Osteocyte (in vitro differentiated cells): ENCODE data around the gene ELF5. TPM values are rescaled to one million over a fixed set of nuclear protein-coding genes. Genes with fewer than 3 reads are reported as not detected.

Source experiments
- DNase-seq: peaks from one replicate; pipeline ENCODE4 v3.0.0; 2021; ENCODE audit warnings: mixed read lengths; ENCODE audit not compliant: unreplicated experiment; ENCODE audit errors: extremely low spot score
- H3K27ac Mint-ChIP-seq: one replicate; pipeline ENCODE4 v1.8.0; 2021; ENCODE audit warnings: mild to moderate bottlenecking, mixed read lengths; ENCODE audit not compliant: unreplicated experiment
- H3K27me3 Mint-ChIP-seq: one replicate; pipeline ENCODE4 v1.8.0; 2021; ENCODE audit warnings: mixed read lengths; ENCODE audit not compliant: unreplicated experiment
- H3K36me3 Mint-ChIP-seq: one replicate; pipeline ENCODE4 v1.8.0; 2021; ENCODE audit warnings: mixed read lengths; ENCODE audit not compliant: unreplicated experiment
- H3K4me1 Mint-ChIP-seq: one replicate; pipeline ENCODE4 v1.8.0; 2021; ENCODE audit warnings: mixed read lengths; ENCODE audit not compliant: unreplicated experiment
- H3K4me3 Mint-ChIP-seq: one replicate; pipeline ENCODE4 v1.8.0; 2021; ENCODE audit warnings: mild to moderate bottlenecking, moderate library complexity, mixed read lengths; ENCODE audit not compliant: unreplicated experiment
- H3K9me3 Mint-ChIP-seq: one replicate; pipeline ENCODE4 v1.8.0; 2021; ENCODE audit warnings: mixed read lengths; ENCODE audit not compliant: unreplicated experiment
- CTCF ChIP-seq: fragments of 200-600 bp; sonication (generic); IDR thresholded peaks from 2 replicates; pipeline ENCODE4 v1.5.0; 2021; ENCODE audit warnings: antibody characterized with exemption, mild to moderate bottlenecking, moderate library complexity
- total RNA-seq: library from RNA; stranded (reverse); gene quantifications from 2 replicates; pipeline ENCODE4 v1.2.1, GENCODE V29; 2021

ELF5 gene
- total RNA-seq, 1 donor from 2014 or later: not detected

GRCh38 chr11:34459507-34460162 lies 54.0 kb downstream of the ELF5 start:
- H3K27ac Mint-ChIP-seq: no peak overlapping the region

GRCh38 chr11:34458525-34458924 lies 55.1 kb downstream of the ELF5 start:
- Mint-ChIP-seq H3K4me3 (no peak overlapping the region), H3K4me1 (no peaks in the 10 kb centered on the region), H3K9me3 (no peaks in the 10 kb centered on the region), H3K27me3 (peaks cover 2% of the 10 kb centered on the region), H3K36me3 (peaks cover 42% of the 10 kb centered on the region), H3K27ac (no peak overlapping the region)
- no peak for DNase-seq
- no peak for TF ChIP-seq CTCF

More at GRCh38 chr11:34459507-34460162, 54.0 kb downstream of the ELF5 start:
- Mint-ChIP-seq H3K36me3 (peaks cover 52% of the 10 kb centered on the region), H3K27me3 (peaks cover 2% of the 10 kb centered on the region), H3K4me1 (no peaks in the 10 kb centered on the region), H3K9me3 (no peaks in the 10 kb centered on the region), H3K4me3 (no peak overlapping the region)
- DNase-seq: no peak
- no peak for TF ChIP-seq CTCF

- H3K27ac Mint-ChIP-seq: no peak overlapping the region
- H3K9me3 Mint-ChIP-seq: no peaks in the 10 kb centered on the region
- no peak for TF ChIP-seq CTCF
- no peaks in the 10 kb centered on the region for H3K4me1 Mint-ChIP-seq
- DNase-seq: no peak
- no peak overlapping the region for H3K4me3 Mint-ChIP-seq
- H3K36me3 Mint-ChIP-seq: peaks cover 38% of the 10 kb centered on the region
- peaks cover 2% of the 10 kb centered on the region for H3K27me3 Mint-ChIP-seq
Observed at GRCh38 chr11:34457607-34458006, 56.0 kb downstream of the ELF5 start.

- peaks cover 26% of the 10 kb centered on the region for H3K36me3 Mint-ChIP-seq
- H3K9me3 Mint-ChIP-seq: no peaks in the 10 kb centered on the region
Observed at GRCh38 chr11:34454308-34455032, 59.1 kb downstream of the ELF5 start.

More at GRCh38 chr11:34454308-34455032, 59.1 kb downstream of the ELF5 start:
- no peak for DNase-seq
- Mint-ChIP-seq H3K4me1 (no peaks in the 10 kb centered on the region), H3K27me3 (peaks cover 7% of the 10 kb centered on the region), H3K4me3 (no peak overlapping the region), H3K27ac (no peak overlapping the region)
- TF ChIP-seq CTCF: no peak
